OCI-LY7 (cell line): ENCODE results near the gene LRP4. TPM values are rescaled to one million over a fixed set of nuclear protein-coding genes. Genes with fewer than 3 reads are reported as not detected.

Experiments used
- BruUV-seq: library from RNA; stranded (reverse); fragments of 400-500 nt; replicated peaks from 2 replicates; lab custom pipeline; 2021; lab: Mats Ljungman, UMichigan
- CTCF ChIA-PET: fragments of 300-600 bp; sonication (Branson Sonifier 250); formaldehyde crosslinking; loops from one replicate; lab custom pipeline; 2022; ENCODE audit warnings: antibody characterized with exemption; ENCODE audit not compliant: unreplicated experiment; lab: Charles Lee
- POLR2A ChIA-PET: fragments of 300-600 bp; sonication (Branson Sonifier 250); formaldehyde crosslinking; loops from one replicate; lab custom pipeline; 2022; ENCODE audit warnings: antibody characterized with exemption; lab: Charles Lee
- DNase-seq: peaks from one replicate; pipeline ENCODE4 v3.0.0-alpha.2; 2015; ENCODE audit warnings: low spot score
- H2AFZ ChIP-seq: fragments of 200-600 bp; sonication (generic), shearing (Covaris generic); 2 replicates; pipeline ENCODE4 v1.6.1; 2014; ENCODE audit warnings: mild to moderate bottlenecking, antibody characterized with exemption, low read length, moderate library complexity
- H3K27ac ChIP-seq: fragments of 200-600 bp; sonication (generic); 2 replicates; pipeline ENCODE4 v1.5.1; 2014; ENCODE audit warnings: mixed run types, low read depth, mild to moderate bottlenecking, moderate library complexity, low read length, inconsistent platforms; ENCODE audit not compliant: poor library complexity, severe bottlenecking
- H3K36me3 ChIP-seq: fragments of 200-600 bp; sonication (generic); 2 replicates; pipeline ENCODE4 v1.6.1; 2014; ENCODE audit warnings: mild to moderate bottlenecking, antibody characterized with exemption, low read length, moderate library complexity, mixed read lengths; ENCODE audit not compliant: insufficient read depth
- H3K4me1 ChIP-seq: fragments of 200-600 bp; sonication (generic); 2 replicates; pipeline ENCODE4 v1.5.1; 2014; ENCODE audit warnings: mild to moderate bottlenecking, low read length; ENCODE audit not compliant: insufficient read depth, poor library complexity, severe bottlenecking
- H3K4me2 ChIP-seq: fragments of 200-600 bp; sonication (generic); 2 replicates; pipeline ENCODE4 v1.6.1; 2014; ENCODE audit warnings: mild to moderate bottlenecking, low read length
- H3K4me3 ChIP-seq: fragments of 200-600 bp; sonication (generic); 2 replicates; pipeline ENCODE4 v1.5.1; 2014; ENCODE audit warnings: mild to moderate bottlenecking, low read depth, low read length; ENCODE audit not compliant: poor library complexity, severe bottlenecking
- H3K79me2 ChIP-seq: fragments of 200-600 bp; sonication (generic); 2 replicates; pipeline ENCODE4 v1.6.1; 2016; ENCODE audit warnings: low read depth, mild to moderate bottlenecking, low read length, moderate library complexity, mixed read lengths; ENCODE audit not compliant: insufficient read depth
- H3K9me2 ChIP-seq: fragments of 200-600 bp; sonication (generic); 2 replicates; pipeline ENCODE4 v1.6.1; 2016; ENCODE audit warnings: mild to moderate bottlenecking, low read length, mixed read lengths; ENCODE audit not compliant: insufficient read depth
- H3K9me3 ChIP-seq: fragments of 200-600 bp; sonication (generic); 2 replicates; pipeline ENCODE4 v1.6.1; 2014; ENCODE audit warnings: mild to moderate bottlenecking, mixed run types, low read length, mixed read lengths
- H4K20me1 ChIP-seq: fragments of 200-600 bp; sonication (generic); 2 replicates; pipeline ENCODE4 v1.6.1; 2014; ENCODE audit warnings: mild to moderate bottlenecking, antibody characterized with exemption, low read length, moderate library complexity, mixed read lengths; ENCODE audit not compliant: insufficient read depth
- EZH2phosphoT487 ChIP-seq: fragments of 200-600 bp; sonication (generic); IDR thresholded peaks from 2 replicates; pipeline ENCODE4 v1.6.1; 2018; ENCODE audit warnings: low read depth, borderline replicate concordance, mild to moderate bottlenecking, mixed run types, antibody characterized with exemption, low read length, moderate library complexity, mixed read lengths
- intact Hi-C: fragments of 100-400 bp; cut with micrococcal nuclease; formaldehyde crosslinking; loops from one replicate; pipeline ENCODE4 v1.10.0; 2022; ENCODE audit not compliant: unreplicated experiment
- total RNA-seq, 2 experiments: library from RNA; depleted of rRNA in 1 of 2; stranded (reverse); fragments of >200 nt in 1 of 2; shearing (Covaris generic) in 1 of 2; gene quantifications; 2 replicates each; pipeline ENCODE4 v1.2.3, GENCODE V29; 2014 to 2022
- TF ChIP-seq, protein P1 (sequence below): fragments of 200-600 bp; sonication (generic); conservative IDR thresholded peaks from 2 replicates; pipeline ENCODE4 v1.5.1; 2014; ENCODE audit warnings: mild to moderate bottlenecking, antibody characterized with exemption, low read length, moderate library complexity, mixed read lengths

LRP4 gene
- total RNA-seq, 2 experiments from 2014 or later: 19.8 to 28.5 TPM

DNA sequence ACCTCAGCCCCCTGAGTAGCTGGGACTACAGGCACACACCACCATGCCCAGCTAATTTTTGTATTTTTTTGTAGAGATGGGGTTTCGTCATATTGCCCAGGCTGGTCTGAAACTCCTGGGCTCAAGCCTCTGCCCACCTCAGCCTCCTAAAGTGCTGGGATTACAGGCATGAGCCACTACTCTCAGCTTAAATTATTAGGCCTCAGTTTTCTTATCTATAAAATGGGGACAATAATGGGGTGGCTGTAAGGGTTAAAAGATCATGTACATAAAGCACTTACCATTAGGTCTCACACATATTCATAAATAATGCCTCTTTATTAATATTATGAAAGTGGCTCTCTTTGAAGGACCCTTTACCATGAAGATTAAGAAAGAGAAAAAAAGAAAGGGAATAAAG, 40.8 kb downstream of the LRP4 start:
- no peak overlapping the region for H2AFZ ChIP-seq
- H3K9me3 ChIP-seq: no peaks in the 10 kb centered on the region
- intact Hi-C loops: no loop called here
- DNase-seq: no peak
- H4K20me1 ChIP-seq: no peaks in the 10 kb centered on the region
- H3K4me3 ChIP-seq: no peak overlapping the region
- no peak for TF ChIP-seq EZH2phosphoT487
- TF ChIP-seq, protein P1, sequence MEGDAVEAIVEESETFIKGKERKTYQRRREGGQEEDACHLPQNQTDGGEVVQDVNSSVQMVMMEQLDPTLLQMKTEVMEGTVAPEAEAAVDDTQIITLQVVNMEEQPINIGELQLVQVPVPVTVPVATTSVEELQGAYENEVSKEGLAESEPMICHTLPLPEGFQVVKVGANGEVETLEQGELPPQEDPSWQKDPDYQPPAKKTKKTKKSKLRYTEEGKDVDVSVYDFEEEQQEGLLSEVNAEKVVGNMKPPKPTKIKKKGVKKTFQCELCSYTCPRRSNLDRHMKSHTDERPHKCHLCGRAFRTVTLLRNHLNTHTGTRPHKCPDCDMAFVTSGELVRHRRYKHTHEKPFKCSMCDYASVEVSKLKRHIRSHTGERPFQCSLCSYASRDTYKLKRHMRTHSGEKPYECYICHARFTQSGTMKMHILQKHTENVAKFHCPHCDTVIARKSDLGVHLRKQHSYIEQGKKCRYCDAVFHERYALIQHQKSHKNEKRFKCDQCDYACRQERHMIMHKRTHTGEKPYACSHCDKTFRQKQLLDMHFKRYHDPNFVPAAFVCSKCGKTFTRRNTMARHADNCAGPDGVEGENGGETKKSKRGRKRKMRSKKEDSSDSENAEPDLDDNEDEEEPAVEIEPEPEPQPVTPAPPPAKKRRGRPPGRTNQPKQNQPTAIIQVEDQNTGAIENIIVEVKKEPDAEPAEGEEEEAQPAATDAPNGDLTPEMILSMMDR: no peak
- peaks cover 96% of the 10 kb centered on the region for H3K36me3 ChIP-seq
- no peaks in the 10 kb centered on the region for H3K9me2 ChIP-seq
- H3K79me2 ChIP-seq: no peaks in the 10 kb centered on the region
- H3K4me1 ChIP-seq: no peaks in the 10 kb centered on the region
- no peak overlapping the region for H3K27ac ChIP-seq
- CTCF ChIA-PET: no interaction called here
- POLR2A ChIA-PET: interaction anchor here (1.0 kb wide), 1 partner anchor 24 kb away, joined by 3 read pairs; no protein-coding TSS in a partner anchor
- BruUV-seq: no TSS peak
- H3K4me2 ChIP-seq: no peak overlapping the region

DNA sequence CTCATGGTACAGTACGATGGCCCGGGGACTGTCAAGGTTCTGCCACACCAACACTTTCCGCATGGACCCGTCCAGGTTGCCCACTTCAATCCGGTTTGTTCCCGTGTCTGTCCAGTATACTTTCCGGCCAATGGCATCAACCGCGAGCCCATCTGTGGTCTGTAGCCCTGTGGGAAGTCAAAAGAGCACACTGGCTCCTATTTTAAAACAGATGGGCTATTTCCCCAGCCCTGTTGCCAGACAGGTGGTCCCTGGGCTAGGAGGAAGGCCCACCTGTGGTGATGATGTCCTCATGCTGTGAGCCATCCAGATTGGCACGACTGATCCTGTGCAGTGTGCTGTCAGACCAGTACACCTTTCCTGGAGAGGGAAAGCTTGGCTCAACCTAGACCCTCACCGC, 41.9 kb downstream of the LRP4 start:
- no peak overlapping the region for H2AFZ ChIP-seq
- no peaks in the 10 kb centered on the region for H4K20me1 ChIP-seq
- intact Hi-C loops: no loop called here
- no peaks in the 10 kb centered on the region for H3K9me2 ChIP-seq
- H3K4me3 ChIP-seq: no peak overlapping the region
- ChIA-PET CTCF (no interaction called here), POLR2A (interaction anchor here (1.0 kb wide), 1 partner anchor 31 kb away, joined by 3 read pairs; no protein-coding TSS in a partner anchor)
- H3K79me2 ChIP-seq: no peaks in the 10 kb centered on the region
- BruUV-seq: no TSS peak
- no peaks in the 10 kb centered on the region for H3K4me1 ChIP-seq
- H3K9me3 ChIP-seq: no peaks in the 10 kb centered on the region
- no peak for DNase-seq
- no peak overlapping the region for H3K27ac ChIP-seq
- TF ChIP-seq EZH2phosphoT487: no peak
- TF ChIP-seq, protein P1: no peak
- no peak overlapping the region for H3K4me2 ChIP-seq
- peaks cover 96% of the 10 kb centered on the region for H3K36me3 ChIP-seq

DNA sequence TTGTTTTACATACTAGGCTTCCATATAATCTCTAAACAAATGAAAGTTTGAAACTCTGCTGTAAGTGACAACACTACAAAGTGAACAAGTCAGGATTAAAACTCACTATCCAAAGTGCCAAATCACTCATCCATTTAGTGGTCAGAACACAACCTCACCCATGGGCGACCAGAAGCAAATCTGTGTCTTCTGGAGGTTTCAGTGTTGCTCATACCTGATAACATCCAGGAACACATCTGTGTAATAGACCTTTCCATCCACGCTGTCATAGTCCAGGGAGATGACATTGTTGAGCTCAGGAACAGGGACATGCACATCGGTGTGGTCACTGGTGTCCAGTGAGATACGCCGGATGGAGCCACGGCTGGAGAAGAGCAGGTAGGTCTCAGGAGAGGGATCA, 43.8 kb downstream of the LRP4 start:
- Histone ChIP-seq H3K4me2 (no peak overlapping the region), H3K4me3 (no peak overlapping the region), H2AFZ (no peak overlapping the region), H3K27ac (no peak overlapping the region), H4K20me1 (no peaks in the 10 kb centered on the region), H3K36me3 (peaks cover 96% of the 10 kb centered on the region), H3K4me1 (no peaks in the 10 kb centered on the region), H3K9me3 (no peaks in the 10 kb centered on the region), H3K79me2 (no peaks in the 10 kb centered on the region), H3K9me2 (no peaks in the 10 kb centered on the region)
- TF ChIP-seq, protein P1: no peak
- TF ChIP-seq EZH2phosphoT487: no peak
- ChIA-PET POLR2A (interaction anchor here (1.8 kb wide), 1 partner anchor 12 kb away, joined by 6 read pairs; no protein-coding TSS in a partner anchor), CTCF (no interaction called here)
- DNase-seq: no peak
- intact Hi-C loops: no loop called here
- BruUV-seq: no TSS peak
